ENCODE results near the gene GDI1.
A peak's percentile ranks its signal among the peaks of the same experiment; 100 is the strongest.

Gene GDI1

GRCh38 chrX:154469114-154469513, 32.2 kb downstream of the GDI1 start:
- Histone ChIP-seq H3K9ac (ENCODE audit: low read length) (no peak overlapping the region), H3K27me3 (ENCODE audit: control insufficient read depth, insufficient read depth, low read length) (no peaks in the 10 kb centered on the region), H3K4me1 (ENCODE audit: control insufficient read depth, low read depth, low read length) (no peaks in the 10 kb centered on the region), H3K4me3 (ENCODE audit: low read length) (no peak overlapping the region), H3K27ac (ENCODE audit: low read length) (no peak overlapping the region), H3K9me3 (ENCODE audit: control insufficient read depth, low read depth, low read length) (no peaks in the 10 kb centered on the region), H3K36me3 (ENCODE audit: control insufficient read depth, low read depth, low read length) (peaks cover 5% of the 10 kb centered on the region)

- Histone ChIP-seq H3K36me3 (ENCODE audit: control insufficient read depth, low read depth, low read length) (peaks cover 5% of the 10 kb centered on the region), H3K27me3 (ENCODE audit: control insufficient read depth, insufficient read depth, low read length) (no peaks in the 10 kb centered on the region), H3K27ac (ENCODE audit: low read length) (no peak overlapping the region), H3K4me3 (ENCODE audit: low read length) (no peak overlapping the region), H3K4me1 (ENCODE audit: control insufficient read depth, low read depth, low read length) (no peaks in the 10 kb centered on the region), H3K9ac (ENCODE audit: low read length) (no peak overlapping the region), H3K9me3 (ENCODE audit: control insufficient read depth, low read depth, low read length) (no peaks in the 10 kb centered on the region)
Observed at GRCh38 chrX:154469880-154470279, 32.9 kb downstream of the GDI1 start.

- Histone ChIP-seq H3K9ac (ENCODE audit: low read length) (no peak overlapping the region), H3K36me3 (ENCODE audit: control insufficient read depth, low read depth, low read length) (peaks cover 5% of the 10 kb centered on the region), H3K4me3 (ENCODE audit: low read length) (no peak overlapping the region), H3K27ac (ENCODE audit: low read length) (no peak overlapping the region), H3K9me3 (ENCODE audit: control insufficient read depth, low read depth, low read length) (peaks cover 2% of the 10 kb centered on the region), H3K27me3 (ENCODE audit: control insufficient read depth, insufficient read depth, low read length) (no peaks in the 10 kb centered on the region), H3K4me1 (ENCODE audit: control insufficient read depth, low read depth, low read length) (no peaks in the 10 kb centered on the region)
Observed at GRCh38 chrX:154470434-154470833, 33.5 kb downstream of the GDI1 start.

- no peak overlapping the region for H3K9ac ChIP-seq (ENCODE audit: low read length)
- H3K4me3 ChIP-seq (ENCODE audit: low read length) = no peak overlapping the region
- H3K9me3 ChIP-seq (ENCODE audit: control insufficient read depth, low read depth, low read length) = peaks cover 6% of the 10 kb centered on the region
- no peak overlapping the region for H3K27ac ChIP-seq (ENCODE audit: low read length)
- H3K27me3 ChIP-seq (ENCODE audit: control insufficient read depth, insufficient read depth, low read length) = no peaks in the 10 kb centered on the region
- H3K4me1 ChIP-seq (ENCODE audit: control insufficient read depth, low read depth, low read length) = no peaks in the 10 kb centered on the region
- H3K36me3 ChIP-seq (ENCODE audit: control insufficient read depth, low read depth, low read length) = peaks cover 5% of the 10 kb centered on the region
Observed at GRCh38 chrX:154470914-154471568, 34.1 kb downstream of the GDI1 start.

GRCh38 chrX:154471839-154472684, 35.1 kb downstream of the GDI1 start:
- H3K4me3 ChIP-seq (ENCODE audit: low read length) = no peak overlapping the region
- no peaks in the 10 kb centered on the region for H3K4me1 ChIP-seq (ENCODE audit: control insufficient read depth, low read depth, low read length)
- H3K27ac ChIP-seq (ENCODE audit: low read length) = no peak overlapping the region
- peaks cover 6% of the 10 kb centered on the region for H3K9me3 ChIP-seq (ENCODE audit: control insufficient read depth, low read depth, low read length)
- no peaks in the 10 kb centered on the region for H3K27me3 ChIP-seq (ENCODE audit: control insufficient read depth, insufficient read depth, low read length)
- peaks cover 5% of the 10 kb centered on the region for H3K36me3 ChIP-seq (ENCODE audit: control insufficient read depth, low read depth, low read length)
- no peak overlapping the region for H3K9ac ChIP-seq (ENCODE audit: low read length)

GRCh38 chrX:154472685-154473632, 36.0 kb downstream of the GDI1 start:
- Histone ChIP-seq H3K36me3 (ENCODE audit: control insufficient read depth, low read depth, low read length) (peaks cover 5% of the 10 kb centered on the region), H3K9me3 (ENCODE audit: control insufficient read depth, low read depth, low read length) (peaks cover 6% of the 10 kb centered on the region), H3K27ac (ENCODE audit: low read length) (no peak overlapping the region), H3K27me3 (ENCODE audit: control insufficient read depth, insufficient read depth, low read length) (no peaks in the 10 kb centered on the region), H3K4me1 (ENCODE audit: control insufficient read depth, low read depth, low read length) (no peaks in the 10 kb centered on the region), H3K4me3 (ENCODE audit: low read length) (no peak overlapping the region), H3K9ac (ENCODE audit: low read length) (no peak overlapping the region)

- Histone ChIP-seq H3K9me3 (ENCODE audit: control insufficient read depth, low read depth, low read length) (peaks cover 6% of the 10 kb centered on the region), H3K27me3 (ENCODE audit: control insufficient read depth, insufficient read depth, low read length) (no peaks in the 10 kb centered on the region), H3K4me3 (ENCODE audit: low read length) (no peak overlapping the region), H3K27ac (ENCODE audit: low read length) (no peak overlapping the region), H3K9ac (ENCODE audit: low read length) (no peak overlapping the region), H3K4me1 (ENCODE audit: control insufficient read depth, low read depth, low read length) (no peaks in the 10 kb centered on the region), H3K36me3 (ENCODE audit: control insufficient read depth, low read depth, low read length) (no peaks in the 10 kb centered on the region)
Observed at GRCh38 chrX:154473683-154474082, 36.7 kb downstream of the GDI1 start.

- H3K4me1 ChIP-seq (ENCODE audit: control insufficient read depth, low read depth, low read length) = no peaks in the 10 kb centered on the region
- no peak overlapping the region for H3K27ac ChIP-seq (ENCODE audit: low read length)
- H3K4me3 ChIP-seq (ENCODE audit: low read length) = no peak overlapping the region
- no peaks in the 10 kb centered on the region for H3K27me3 ChIP-seq (ENCODE audit: control insufficient read depth, insufficient read depth, low read length)
- no peak overlapping the region for H3K9ac ChIP-seq (ENCODE audit: low read length)
- peaks cover 6% of the 10 kb centered on the region for H3K9me3 ChIP-seq (ENCODE audit: control insufficient read depth, low read depth, low read length)
- no peaks in the 10 kb centered on the region for H3K36me3 ChIP-seq (ENCODE audit: control insufficient read depth, low read depth, low read length)
Observed at GRCh38 chrX:154476821-154477220, 39.9 kb downstream of the GDI1 start.

GRCh38 chrX:154477891-154478477, 41.0 kb downstream of the GDI1 start:
- H3K9ac ChIP-seq (ENCODE audit: low read length) = no peak overlapping the region
- no peaks in the 10 kb centered on the region for H3K27me3 ChIP-seq (ENCODE audit: control insufficient read depth, insufficient read depth, low read length)
- H3K27ac ChIP-seq (ENCODE audit: low read length) = no peak overlapping the region
- peaks cover 6% of the 10 kb centered on the region for H3K9me3 ChIP-seq (ENCODE audit: control insufficient read depth, low read depth, low read length)
- peak overlapping the region; percentile 54 for H3K4me3 ChIP-seq (ENCODE audit: low read length)
- no peaks in the 10 kb centered on the region for H3K36me3 ChIP-seq (ENCODE audit: control insufficient read depth, low read depth, low read length)
- no peaks in the 10 kb centered on the region for H3K4me1 ChIP-seq (ENCODE audit: control insufficient read depth, low read depth, low read length)

- Histone ChIP-seq H3K4me3 (ENCODE audit: low read length) (peak within 1 kb of the TSS; percentile 54), H3K4me1 (ENCODE audit: control insufficient read depth, low read depth, low read length) (no peaks in the 10 kb centered on the region), H3K9ac (ENCODE audit: low read length) (no peak within 1 kb of the TSS), H3K27me3 (ENCODE audit: control insufficient read depth, insufficient read depth, low read length) (no peaks in the 10 kb centered on the region), H3K9me3 (ENCODE audit: control insufficient read depth, low read depth, low read length) (peaks cover 6% of the 10 kb centered on the region), H3K27ac (ENCODE audit: low read length) (no peak within 1 kb of the TSS), H3K36me3 (ENCODE audit: control insufficient read depth, low read depth, low read length) (no peaks in the 10 kb centered on the region)
Observed at GRCh38 chrX:154478728-154479622, 42.0 kb downstream of the GDI1 start, which contains the start of gene LAGE3. LAGE3 (minus strand) TSS chrX:154479281; CDS start chrX:154478915, 366 bp downstream.
